SU-DHL-6 (cell line): ENCODE measurements around the gene DNM1L.

ENCODE experiments used
- H2AFZ ChIP-seq: fragments of 200-600 bp; sonication (generic); 2 replicates; pipeline ENCODE4 v1.6.1; 2014; ENCODE audit warnings: low read depth, mild to moderate bottlenecking, moderate library complexity, mixed read lengths, antibody characterized with exemption, low read length; ENCODE audit not compliant: severe bottlenecking
- H3F3A ChIP-seq: fragments of 200-600 bp; shearing (Covaris generic); 2 replicates; pipeline ENCODE4 v1.6.0; 2016; ENCODE audit warnings: antibody characterized with exemption, mild to moderate bottlenecking; ENCODE audit not compliant: insufficient read depth
- H3K27ac ChIP-seq: fragments of 200-600 bp; sonication (generic); 2 replicates; pipeline ENCODE4 v1.5.1; 2016; ENCODE audit warnings: low read depth, mild to moderate bottlenecking, low read length, moderate library complexity, mixed read lengths
- H3K27me3 ChIP-seq: fragments of 200-600 bp; sonication (generic), shearing (Covaris generic); 2 replicates; pipeline ENCODE4 v1.6.0; 2014; ENCODE audit warnings: mild to moderate bottlenecking, low read length
- H3K36me3 ChIP-seq: fragments of 200-600 bp; sonication (generic); 2 replicates; pipeline ENCODE4 v1.6.1; 2014; ENCODE audit warnings: mild to moderate bottlenecking, low read length, mixed read lengths
- H3K4me2 ChIP-seq: fragments of 300-600, 200-600 bp; shearing (Covaris generic), sonication (generic); 2 replicates; pipeline ENCODE4 v1.6.0; 2014; ENCODE audit warnings: low read length, low read depth, mild to moderate bottlenecking; ENCODE audit not compliant: poor library complexity, severe bottlenecking
- H3K4me3 ChIP-seq: fragments of 200-600 bp; sonication (generic); 2 replicates; pipeline ENCODE4 v1.5.1; 2014; ENCODE audit warnings: antibody characterized with exemption, low read length, mild to moderate bottlenecking, mixed read lengths; ENCODE audit not compliant: insufficient read depth, poor library complexity, severe bottlenecking
- H3K79me2 ChIP-seq: fragments of 200-600 bp; sonication (generic); 2 replicates; pipeline ENCODE4 v1.6.1; 2014; ENCODE audit warnings: mild to moderate bottlenecking, low read length, moderate library complexity; ENCODE audit not compliant: insufficient read depth
- H3K9ac ChIP-seq: fragments of 200-600 bp; sonication (generic); 2 replicates; pipeline ENCODE4 v1.7.0; 2014; ENCODE audit warnings: mild to moderate bottlenecking, low read length
- H3K9me2 ChIP-seq: fragments of 200-600 bp; sonication (generic); replicated peaks from 2 replicates; pipeline ENCODE4 v1.6.1; 2014; ENCODE audit warnings: low read length; ENCODE audit not compliant: insufficient read depth
- H3K9me3 ChIP-seq: fragments of 200-600 bp; sonication (generic); 2 replicates; pipeline ENCODE4 v1.6.1; 2014; ENCODE audit warnings: low read length, mixed read lengths; ENCODE audit not compliant: insufficient read depth
- H4K20me1 ChIP-seq: fragments of 200-600 bp; sonication (generic); 2 replicates; pipeline ENCODE4 v1.6.1; 2014; ENCODE audit warnings: low read depth, mild to moderate bottlenecking, antibody characterized with exemption, low read length, moderate library complexity, mixed read lengths
- EZH2phosphoT487 ChIP-seq: fragments of 200-600 bp; sonication (generic), shearing (Covaris generic); conservative IDR thresholded peaks from 2 replicates; pipeline ENCODE4 v1.6.1; 2018; ENCODE audit warnings: mild to moderate bottlenecking, antibody characterized with exemption, low read length, moderate library complexity, mixed read lengths
- TF ChIP-seq, protein P1 (sequence below): fragments of 200-600 bp; sonication (generic); IDR thresholded peaks from one replicate; pipeline ENCODE4 v1.5.1; 2017; ENCODE audit warnings: antibody characterized with exemption, mild to moderate bottlenecking, low read length, moderate library complexity; ENCODE audit not compliant: insufficient read depth, poor library complexity, severe bottlenecking

Gene DNM1L

DNA sequence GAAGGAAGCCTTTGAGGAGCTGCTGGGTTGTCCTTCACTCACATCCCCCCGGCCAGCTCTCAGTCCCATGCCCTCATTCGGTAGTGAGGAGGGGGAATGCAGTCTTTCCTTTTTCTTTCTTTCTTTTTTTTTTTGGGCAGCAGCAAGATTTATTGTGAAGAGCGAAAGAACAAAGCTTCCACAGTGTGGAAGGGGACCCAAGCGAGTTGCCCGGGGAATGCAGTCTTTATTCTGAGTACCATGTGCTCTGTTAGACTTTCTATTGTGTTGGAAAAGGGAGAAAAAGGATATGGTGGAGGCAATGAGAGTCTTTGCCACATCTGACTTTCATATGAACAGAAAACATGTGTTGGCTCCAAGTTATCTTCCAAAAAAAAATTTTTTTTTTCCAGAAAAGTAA is 106.5 kb downstream of the DNM1L start:
- Histone ChIP-seq H4K20me1 (no peaks in the 10 kb centered on the region), H3F3A (no peaks in the 10 kb centered on the region), H3K9me2 (no peaks in the 10 kb centered on the region), H2AFZ (no peak overlapping the region), H3K36me3 (no peaks in the 10 kb centered on the region), H3K4me2 (no peak overlapping the region), H3K9ac (no peak overlapping the region), H3K9me3 (no peaks in the 10 kb centered on the region), H3K79me2 (no peaks in the 10 kb centered on the region), H3K27me3 (0 out of 2 replicates have a peak, but pooled peaks cover 6% of the 10 kb centered on the region), H3K4me3 (no peak overlapping the region), H3K27ac (no peak overlapping the region)
- TF ChIP-seq, protein P1, sequence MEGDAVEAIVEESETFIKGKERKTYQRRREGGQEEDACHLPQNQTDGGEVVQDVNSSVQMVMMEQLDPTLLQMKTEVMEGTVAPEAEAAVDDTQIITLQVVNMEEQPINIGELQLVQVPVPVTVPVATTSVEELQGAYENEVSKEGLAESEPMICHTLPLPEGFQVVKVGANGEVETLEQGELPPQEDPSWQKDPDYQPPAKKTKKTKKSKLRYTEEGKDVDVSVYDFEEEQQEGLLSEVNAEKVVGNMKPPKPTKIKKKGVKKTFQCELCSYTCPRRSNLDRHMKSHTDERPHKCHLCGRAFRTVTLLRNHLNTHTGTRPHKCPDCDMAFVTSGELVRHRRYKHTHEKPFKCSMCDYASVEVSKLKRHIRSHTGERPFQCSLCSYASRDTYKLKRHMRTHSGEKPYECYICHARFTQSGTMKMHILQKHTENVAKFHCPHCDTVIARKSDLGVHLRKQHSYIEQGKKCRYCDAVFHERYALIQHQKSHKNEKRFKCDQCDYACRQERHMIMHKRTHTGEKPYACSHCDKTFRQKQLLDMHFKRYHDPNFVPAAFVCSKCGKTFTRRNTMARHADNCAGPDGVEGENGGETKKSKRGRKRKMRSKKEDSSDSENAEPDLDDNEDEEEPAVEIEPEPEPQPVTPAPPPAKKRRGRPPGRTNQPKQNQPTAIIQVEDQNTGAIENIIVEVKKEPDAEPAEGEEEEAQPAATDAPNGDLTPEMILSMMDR = no peak
- TF ChIP-seq EZH2phosphoT487 = no peak

GRCh38 chr12:32788405-32788804 is 109.3 kb downstream of the DNM1L start:
- no peaks in the 10 kb centered on the region for H4K20me1 ChIP-seq
- no peak overlapping the region for H3K27ac ChIP-seq
- no peak for TF ChIP-seq EZH2phosphoT487
- TF ChIP-seq, protein P1 = no peak
- no peaks in the 10 kb centered on the region for H3K9me2 ChIP-seq
- H3K27me3 ChIP-seq = no peaks in the 10 kb centered on the region
- no peak overlapping the region for H3K9ac ChIP-seq
- no peak overlapping the region for H3K4me3 ChIP-seq
- H2AFZ ChIP-seq = no peak overlapping the region
- H3K36me3 ChIP-seq = no peaks in the 10 kb centered on the region
- no peaks in the 10 kb centered on the region for H3K9me3 ChIP-seq
- no peaks in the 10 kb centered on the region for H3K79me2 ChIP-seq
- no peaks in the 10 kb centered on the region for H3F3A ChIP-seq
- no peak overlapping the region for H3K4me2 ChIP-seq

GRCh38 chr12:32789446-32789845 is 110.3 kb downstream of the DNM1L start:
- TF ChIP-seq EZH2phosphoT487 = no peak
- TF ChIP-seq, protein P1 = no peak
- Histone ChIP-seq H3K9me3 (no peaks in the 10 kb centered on the region), H2AFZ (no peak overlapping the region), H3F3A (no peaks in the 10 kb centered on the region), H3K79me2 (no peaks in the 10 kb centered on the region), H3K9ac (no peak overlapping the region), H3K4me3 (no peak overlapping the region), H3K27ac (no peak overlapping the region), H4K20me1 (no peaks in the 10 kb centered on the region), H3K27me3 (no peaks in the 10 kb centered on the region), H3K36me3 (no peaks in the 10 kb centered on the region), H3K9me2 (no peaks in the 10 kb centered on the region), H3K4me2 (no peak overlapping the region)
